Left renal pelvis (tissue), 4 donors: ENCODE measurements around the gene STK17B. TPM values are rescaled to one million over a fixed set of nuclear protein-coding genes. Genes with fewer than 3 reads are reported as not detected.

ENCODE experiments used
- polyA plus RNA-seq, 4 donors: library from polyadenylated mRNA; unstranded; fragments of 120-200 nt; gene quantifications; one replicate each; pipeline ENCODE4 v1.2.1, GENCODE V29; 2013; ENCODE audit not compliant: insufficient read length in 4 of 4

Gene STK17B
- polyA plus RNA-seq, 4 donors = 9.1 to 12.2 (median 10.6) TPM

Other genes starting within 250 kb of the STK17B start
- 1 to 10 TPM in 3 of 4 donors, under 1 TPM in 1; 0.76 to 9.5 (median 9.3) TPM for gene DNAH7, start 102.7 kb downstream of the STK17B start, polyA plus RNA-seq